H9 (cell line): ENCODE results near the gene MUCL3. TPM values are rescaled to one million over a fixed set of nuclear protein-coding genes. Genes with fewer than 3 reads are reported as not detected.

ENCODE experiments used
- DNase-seq: peaks from one replicate; pipeline ENCODE4 v3.0.0-alpha.2; 2017
- H2AFZ ChIP-seq: one replicate; pipeline ENCODE4 v1.6.1; 2013; ENCODE audit warnings: mild to moderate bottlenecking, low read length, control low read depth, moderate library complexity
- H2AK5ac ChIP-seq: 2 replicates; pipeline ENCODE4 v1.6.1; 2013; ENCODE audit warnings: low read length, control low read depth, mixed read lengths; ENCODE audit not compliant: insufficient read length
- H2BK120ac ChIP-seq: one replicate; pipeline ENCODE4 v1.6.1; 2013; ENCODE audit warnings: low read depth, mild to moderate bottlenecking, low read length, control low read depth, inconsistent platforms; ENCODE audit not compliant: poor library complexity, severe bottlenecking
- H2BK12ac ChIP-seq: 2 replicates; pipeline ENCODE4 v1.6.1; 2013; ENCODE audit warnings: low read length, control low read depth, mixed read lengths, low read depth; ENCODE audit not compliant: insufficient read length
- H2BK15ac ChIP-seq: 2 replicates; pipeline ENCODE4 v1.6.1; 2013; ENCODE audit warnings: low read depth, low read length, control low read depth
- H2BK20ac ChIP-seq: one replicate; pipeline ENCODE4 v1.6.1; 2013; ENCODE audit warnings: low read depth, mild to moderate bottlenecking, low read length, control low read depth, inconsistent platforms; ENCODE audit not compliant: poor library complexity, severe bottlenecking
- H2BK5ac ChIP-seq: 2 replicates; pipeline ENCODE4 v1.6.1; 2013; ENCODE audit warnings: low read length, control low read depth, mixed read lengths; ENCODE audit not compliant: insufficient read length
- H3K14ac ChIP-seq: 2 replicates; pipeline ENCODE4 v1.6.1; 2013; ENCODE audit warnings: low read length, control low read depth; ENCODE audit not compliant: insufficient read depth
- H3K18ac ChIP-seq: 2 replicates; pipeline ENCODE4 v1.6.1; 2013; ENCODE audit warnings: low read depth, mild to moderate bottlenecking, mixed read lengths, low read length, control low read depth; ENCODE audit not compliant: insufficient read length
- H3K23ac ChIP-seq: 2 replicates; pipeline ENCODE4 v1.6.1; 2013; ENCODE audit warnings: low read length, control low read depth, mixed read lengths, low read depth; ENCODE audit not compliant: insufficient read length
- H3K23me2 ChIP-seq: 2 replicates; pipeline ENCODE4 v1.6.1; 2013; ENCODE audit warnings: low read depth, mild to moderate bottlenecking, mixed read lengths, low read length, control low read depth; ENCODE audit not compliant: insufficient read length, poor library complexity, severe bottlenecking
- H3K27ac ChIP-seq: 2 replicates; pipeline ENCODE4 v1.5.1; 2013; ENCODE audit warnings: low read length, control low read depth, mixed read lengths, low read depth; ENCODE audit not compliant: insufficient read length
- H3K27me3 ChIP-seq: 2 replicates; pipeline ENCODE4 v1.6.1; 2013; ENCODE audit warnings: low read length, control low read depth, inconsistent platforms; ENCODE audit not compliant: insufficient read depth
- H3K4ac ChIP-seq: 2 replicates; pipeline ENCODE4 v1.6.1; 2013; ENCODE audit warnings: low read depth, mild to moderate bottlenecking, control low read depth, inconsistent platforms, low read length, moderate library complexity
- H3K4me1 ChIP-seq: 2 replicates; pipeline ENCODE4 v1.6.1; 2013; ENCODE audit warnings: low read length, control low read depth, inconsistent platforms; ENCODE audit not compliant: insufficient read depth
- H3K4me2 ChIP-seq: 2 replicates; pipeline ENCODE4 v1.6.1; 2013; ENCODE audit warnings: low read length, control low read depth, mixed read lengths; ENCODE audit not compliant: insufficient read length, insufficient read depth
- H3K56ac ChIP-seq: 2 replicates; pipeline ENCODE4 v1.6.1; 2013; ENCODE audit warnings: low read depth, mild to moderate bottlenecking, mixed read lengths, low read length, control low read depth; ENCODE audit not compliant: insufficient read length
- H3K79me1 ChIP-seq: 2 replicates; pipeline ENCODE4 v1.6.1; 2013; ENCODE audit warnings: low read depth, mild to moderate bottlenecking, moderate library complexity, low read length, control low read depth, inconsistent platforms; ENCODE audit not compliant: insufficient read depth, poor library complexity, severe bottlenecking
- H3K79me2 ChIP-seq: 2 replicates; pipeline ENCODE4 v1.6.1; 2013; ENCODE audit warnings: low read length, control low read depth, inconsistent platforms; ENCODE audit not compliant: insufficient read depth
- H3K9ac ChIP-seq: 2 replicates; pipeline ENCODE4 v1.6.1; 2013; ENCODE audit warnings: low read length, control low read depth, mixed read lengths; ENCODE audit not compliant: insufficient read length; ENCODE audit errors: extremely low read depth
- H3K9me3 ChIP-seq: one replicate; pipeline ENCODE4 v1.6.1; 2013; ENCODE audit warnings: low read depth, low read length, inconsistent platforms; ENCODE audit not compliant: control insufficient read depth
- H3T11ph ChIP-seq: one replicate; pipeline ENCODE4 v1.6.1; 2013; ENCODE audit warnings: mild to moderate bottlenecking, low read length, control low read depth, inconsistent platforms
- H4K20me1 ChIP-seq: one replicate; pipeline ENCODE4 v1.6.1; 2013; ENCODE audit not compliant: control insufficient read depth, insufficient read length, insufficient read depth
- H4K5ac ChIP-seq: 2 replicates; pipeline ENCODE4 v1.6.1; 2013; ENCODE audit warnings: low read depth, mild to moderate bottlenecking, mixed read lengths, low read length, control low read depth; ENCODE audit not compliant: insufficient read length
- H4K8ac ChIP-seq: replicated peaks from 2 replicates; pipeline ENCODE4 v1.6.1; 2013; ENCODE audit warnings: low read length, control low read depth, mixed read lengths, low read depth; ENCODE audit not compliant: insufficient read length
- H4K91ac ChIP-seq: 2 replicates; pipeline ENCODE4 v1.6.1; 2013; ENCODE audit warnings: low read depth, mild to moderate bottlenecking, moderate library complexity, mixed read lengths, low read length, control low read depth; ENCODE audit not compliant: insufficient read length
- H3K27ac Mint-ChIP-seq, 3 experiments: 2 replicates in 2 of 3; 3 replicates in 1 of 3; pipeline ENCODE4 v1.8.0; 2020 to 2021; ENCODE audit warnings: mixed read lengths in 3 of 3, mild to moderate bottlenecking in 1 of 3, moderate library complexity in 1 of 3
- H3K27me3 Mint-ChIP-seq: 2 replicates; pipeline ENCODE4 v1.8.0; 2021; ENCODE audit warnings: low read depth, mild to moderate bottlenecking, moderate library complexity, mixed read lengths
- H3K36me3 Mint-ChIP-seq, 3 experiments: 2 replicates in 2 of 3; 3 replicates in 1 of 3; pipeline ENCODE4 v1.8.0; 2020 to 2021; ENCODE audit warnings: low read depth in 3 of 3, mixed read lengths in 3 of 3; ENCODE audit not compliant: insufficient read depth in 1 of 3
- H3K4me1 Mint-ChIP-seq, 2 experiments: 2 replicates each; pipeline ENCODE4 v1.8.0; 2020; ENCODE audit warnings: mixed read lengths in 2 of 2
- H3K4me3 Mint-ChIP-seq, 2 experiments: 2 replicates in 1 of 2; 3 replicates in 1 of 2; pipeline ENCODE4 v1.8.0; 2020 to 2021; ENCODE audit warnings: mild to moderate bottlenecking in 2 of 2, mixed read lengths in 2 of 2, moderate library complexity in 1 of 2
- H3K9me3 Mint-ChIP-seq, 2 experiments: 2 replicates in 1 of 2; 3 replicates in 1 of 2; pipeline ENCODE4 v1.8.0; 2020; ENCODE audit warnings: mild to moderate bottlenecking in 2 of 2, mixed read lengths in 2 of 2, moderate library complexity in 1 of 2
- WGBS: extraction: QIAGEN DNeasy Blood & Tissue Kit; methylation state at CpG from one replicate; pipeline ENCODE4 v1.1.7; 2013; ENCODE audit warnings: missing lambda C conversion rate, low lambda C conversion rate, mixed read lengths; ENCODE audit not compliant: insufficient read length; ENCODE audit errors: extremely low coverage; 5-methylcytosine and 5-hydroxymethylcytosine counted together
- total RNA-seq: library from RNA; stranded (reverse); gene quantifications from 2 replicates; pipeline ENCODE4 v1.2.1, GENCODE V29; 2021
- TF ChIP-seq, protein P1 (sequence below): fragments of 200-600 bp; sonication (generic); conservative IDR thresholded peaks from 3 replicates; pipeline ENCODE4 v1.8.0; 2021; ENCODE audit warnings: antibody characterized with exemption, mild to moderate bottlenecking

The MUCL3 gene
- total RNA-seq, 1 experiment from 2014 or later = 0.15 TPM

DNA sequence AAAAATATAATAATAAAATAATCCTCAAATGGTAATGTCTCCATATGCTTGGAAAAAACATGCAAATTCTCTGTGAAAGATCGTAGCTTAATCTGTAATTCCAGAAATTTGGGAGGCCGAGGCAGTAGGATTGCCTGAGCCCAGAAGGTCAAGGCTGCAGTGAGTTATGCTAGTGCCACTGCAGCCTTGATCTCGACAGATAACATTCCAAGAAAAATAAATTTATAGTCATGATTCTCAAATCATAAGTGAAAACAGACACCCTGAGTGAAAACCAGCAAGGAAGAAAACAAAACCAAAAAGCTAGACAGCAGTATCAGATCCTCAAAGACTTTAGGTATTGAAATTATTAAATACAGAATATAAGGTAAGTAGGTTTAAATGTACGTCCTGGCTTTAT lies 38.9 kb downstream of the MUCL3 start:
- Histone ChIP-seq H3K27me3 (no peaks in the 10 kb centered on the region), H2AFZ (no peak overlapping the region), H3K27ac (no peak overlapping the region), H4K20me1 (no peaks in the 10 kb centered on the region), H2BK15ac (no peak overlapping the region), H3K14ac (no peak overlapping the region), H3K23me2 (no peaks in the 10 kb centered on the region), H3K9ac (no peak overlapping the region), H3K4me2 (no peak overlapping the region), H4K8ac (no peak overlapping the region), H2BK12ac (no peak overlapping the region), H3K56ac (no peak overlapping the region), H4K91ac (no peak overlapping the region), H3T11ph (no peak overlapping the region), H4K5ac (no peak overlapping the region), H3K79me2 (no peaks in the 10 kb centered on the region), H2BK120ac (no peak overlapping the region), H3K4me1 (no peaks in the 10 kb centered on the region; the same call in 1 of the 2 replicates), H3K23ac (no peak overlapping the region), H3K4ac (no peak overlapping the region), H2BK20ac (no peak overlapping the region), H2BK5ac (no peak overlapping the region), H3K18ac (no peak overlapping the region), H2AK5ac (no peak overlapping the region), H3K79me1 (no peaks in the 10 kb centered on the region), H3K9me3 (no peaks in the 10 kb centered on the region)
- Mint-ChIP-seq H3K27me3 (peaks cover 7% of the 10 kb centered on the region), H3K27ac (no peak overlapping the region), H3K9me3 (no peaks in the 10 kb centered on the region), H3K4me3 (no peak overlapping the region), H3K4me1 (peaks cover 17 to 25% of the 10 kb centered on the region in 2 experiments), H3K36me3 (no peaks in the 10 kb centered on the region)
- no peak for DNase-seq
- TF ChIP-seq, protein P1, sequence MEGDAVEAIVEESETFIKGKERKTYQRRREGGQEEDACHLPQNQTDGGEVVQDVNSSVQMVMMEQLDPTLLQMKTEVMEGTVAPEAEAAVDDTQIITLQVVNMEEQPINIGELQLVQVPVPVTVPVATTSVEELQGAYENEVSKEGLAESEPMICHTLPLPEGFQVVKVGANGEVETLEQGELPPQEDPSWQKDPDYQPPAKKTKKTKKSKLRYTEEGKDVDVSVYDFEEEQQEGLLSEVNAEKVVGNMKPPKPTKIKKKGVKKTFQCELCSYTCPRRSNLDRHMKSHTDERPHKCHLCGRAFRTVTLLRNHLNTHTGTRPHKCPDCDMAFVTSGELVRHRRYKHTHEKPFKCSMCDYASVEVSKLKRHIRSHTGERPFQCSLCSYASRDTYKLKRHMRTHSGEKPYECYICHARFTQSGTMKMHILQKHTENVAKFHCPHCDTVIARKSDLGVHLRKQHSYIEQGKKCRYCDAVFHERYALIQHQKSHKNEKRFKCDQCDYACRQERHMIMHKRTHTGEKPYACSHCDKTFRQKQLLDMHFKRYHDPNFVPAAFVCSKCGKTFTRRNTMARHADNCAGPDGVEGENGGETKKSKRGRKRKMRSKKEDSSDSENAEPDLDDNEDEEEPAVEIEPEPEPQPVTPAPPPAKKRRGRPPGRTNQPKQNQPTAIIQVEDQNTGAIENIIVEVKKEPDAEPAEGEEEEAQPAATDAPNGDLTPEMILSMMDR = no peak
- no CpG with 5 or more reads among the region's 4 CpGs for WGBS
